ENCODE data around the gene KRTAP12-1. TPM values are rescaled to one million over a fixed set of nuclear protein-coding genes. Genes with fewer than 3 reads are reported as not detected.

The KRTAP12-1 gene
- total and polyA plus RNA-seq, 9 of the 15 experiments (the other 6 are each of a cell fraction or from before 2014, with no cell fraction given): not detected

GRCh38 chr21:44727757-44728156, 45.8 kb upstream of the KRTAP12-1 start (continued):
- no peak for TF ChIP-seq TAF15 (IDR thresholded peaks at IDR 0.05; ENCODE audit: low read depth, low read length)
- no peak for TF ChIP-seq SPI1 (IDR thresholded peaks at IDR 0.05; ENCODE audit: borderline replicate concordance, low read depth, low read length)
- no peak for TF ChIP-seq SIN3A (IDR thresholded peaks at IDR 0.05; ENCODE audit: borderline replicate concordance in 2 of 2, control insufficient read depth in 1 of 2, low read depth in 2 of 2, low read length in 2 of 2)
- no peak for TF ChIP-seq HDAC3 (IDR thresholded peaks at IDR 0.05; ENCODE audit: borderline replicate concordance, partially characterized antibody)
- TF ChIP-seq NFRKB (IDR thresholded peaks at IDR 0.05; ENCODE audit: low read depth): no peak

GRCh38 chr21:44727321-44727720, 45.4 kb upstream of the KRTAP12-1 start:
- BruUV-seq (replicated peaks): no TSS peak
- Histone ChIP-seq H2AFZ (ENCODE audit: low read depth, low read length) (no peak overlapping the region), H4K20me1 (replicated peaks; ENCODE audit: control insufficient read depth, insufficient read depth, low read length) (peaks cover 8% of the 10 kb centered on the region; the same call in 1 of the 2 replicates), H3K4me1 (replicated peaks in 1 of 2; ENCODE audit: control insufficient read depth in 2 of 2, insufficient read depth in 2 of 2, low read length in 2 of 2) (peaks cover 10 to 21% of the 10 kb centered on the region in 2 experiments; a peak in 4 of 5 replicates), H3K79me2 (ENCODE audit: control insufficient read depth, insufficient read depth, low read length) (no peaks in the 10 kb centered on the region), H3K9me3 (replicated peaks; ENCODE audit: control insufficient read depth, insufficient read depth, low read depth, low read length) (no peaks in the 10 kb centered on the region), H3K9me1 (ENCODE audit: control insufficient read depth, insufficient read depth, low read length) (no peaks in the 10 kb centered on the region), H3K27me3 (ENCODE audit: control insufficient read depth in 2 of 2, insufficient read depth in 2 of 2, low read length in 2 of 2) (peaks cover 76 to 91% of the 10 kb centered on the region in 2 experiments; a peak in 4 of 5 replicates), H3K4me2 (ENCODE audit: insufficient read depth, low read length) (no peak overlapping the region), H3K4me3 (no peak overlapping the region), H3K36me3 (ENCODE audit: control insufficient read depth, insufficient read depth, low read length) (no peaks in the 10 kb centered on the region), H3K9ac (ENCODE audit: insufficient read depth in 1 of 2, low read depth in 2 of 2, low read length in 2 of 2) (no peak overlapping the region), H3K27ac (ENCODE audit: extremely low read depth, low read depth, low read length) (no peak overlapping the region)
- in situ Hi-C loops (cut with MboI): no loop called here
- no peak for ATAC-seq
- ChIA-PET CTCF (ENCODE audit: low intra/inter-chr PET ratio) (no interaction called here), POLR2A (interaction anchor here (0.6 to 1.4 kb wide), 3 partner anchors 15 to 312 kb away, joined by 3 to 5 read pairs (median 3); no protein-coding TSS in a partner anchor)
- WGBS (ENCODE audit: insufficient coverage, low coverage, missing lambda C conversion rate): 0% methylated on average over 6 of the region's 8 CpGs
- intact Hi-C loops (cut with micrococcal nuclease): no loop called here
- TF ChIP-seq POLR2B (IDR thresholded peaks at IDR 0.05; ENCODE audit: low read depth, partially characterized antibody): no peak
- TF ChIP-seq NR2C2 (CRISPR knock-in tag; IDR thresholded peaks at IDR 0.05): no peak
- no peak for TF ChIP-seq NR2C2 (tag; IDR thresholded peaks at IDR 0.05)
- no peak for TF ChIP-seq TAF15 (IDR thresholded peaks at IDR 0.05; ENCODE audit: low read depth, low read length)
- TF ChIP-seq MAFF (IDR thresholded peaks at IDR 0.05; ENCODE audit: low read length): no peak
- TF ChIP-seq MBD2 (IDR thresholded peaks at IDR 0.05; ENCODE audit: borderline replicate concordance, low read depth): no peak
- TF ChIP-seq JUND (IDR thresholded peaks at IDR 0.05; ENCODE audit: borderline replicate concordance, low read depth, low read length): no peak
- no peak for TF ChIP-seq JUND (tag; IDR thresholded peaks at IDR 0.05; ENCODE audit: borderline replicate concordance, low read depth, low read length)
- TF ChIP-seq CREM (IDR thresholded peaks at IDR 0.05; ENCODE audit: low read depth): no peak
- TF ChIP-seq DLX4 (CRISPR knock-in tag; IDR thresholded peaks at IDR 0.05): no peak
- TF ChIP-seq CBX8 (IDR thresholded peaks at IDR 0.05; ENCODE audit: borderline replicate concordance, extremely low read depth, low read depth, low read length, poor library complexity, severe bottlenecking): no peak
- no peak for DNase-seq (ENCODE audit: extremely low read depth in 1 of 4, low spot score in 3 of 4)
- no peak for FAIRE-seq
